Heart right ventricle (tissue), 16 donors: ENCODE measurements around the gene RAX2. TPM values are rescaled to one million over a fixed set of nuclear protein-coding genes. Genes with fewer than 3 reads are reported as not detected.

Experiments used
- ATAC-seq, 8 donors: fragments of 200-7000 bp; cut with Tn5 transposase; one replicate each; pipeline ENCODE4 v1.9.1; 2020; ENCODE audit warnings: mild to moderate bottlenecking in 8 of 8, moderate library complexity in 8 of 8, moderate number of reproducible peaks in 1 of 8
- DNase-seq, 2 donors: peaks; one replicate each; pipeline ENCODE4 v3.0.0-alpha.2; 2020
- H3K27ac ChIP-seq, 10 donors: fragments of 200-600 bp; sonication (generic) in 2 of 10; one replicate each; pipeline versions ENCODE4 v1.5.0 to v1.8.0; 2020 to 2022; ENCODE audit warnings: mild to moderate bottlenecking in 3 of 10
- H3K27me3 ChIP-seq, 7 donors: fragments of 200-600 bp; one replicate each; pipeline ENCODE4 v1.8.0; 2021 to 2022; ENCODE audit warnings: mild to moderate bottlenecking in 2 of 7
- H3K36me3 ChIP-seq, 9 donors: fragments of 200-600 bp; sonication (generic) in 1 of 9; one replicate each; pipeline versions ENCODE4 v1.5.0 to v1.8.0; 2020 to 2022; ENCODE audit warnings: mild to moderate bottlenecking in 2 of 9
- H3K4me1 ChIP-seq, 9 donors: fragments of 200-600 bp; sonication (generic) in 1 of 9; one replicate each; pipeline versions ENCODE4 v1.5.0 to v1.8.0; 2020 to 2022; ENCODE audit warnings: mild to moderate bottlenecking in 4 of 9
- H3K4me3 ChIP-seq, 10 donors: fragments of 200-600 bp; sonication (generic) in 2 of 10; one replicate each; pipeline versions ENCODE4 v1.5.0 to v1.8.0; 2020 to 2022; ENCODE audit warnings: mild to moderate bottlenecking in 7 of 10, moderate library complexity in 2 of 10
- H3K9me3 ChIP-seq, 11 donors: fragments of 200-600 bp in 10 of 11; sonication (generic) in 2 of 11; one replicate each; pipeline versions ENCODE4 v1.5.0 to v1.8.0; 2013 to 2022; ENCODE audit warnings: mild to moderate bottlenecking in 2 of 11, control low read depth in 1 of 11, moderate library complexity in 1 of 11
- WGBS, 2 donors: extraction: QIAGEN DNeasy Blood & Tissue Kit; methylation state at CpG; one replicate each; pipeline ENCODE4 v1.1.7; 2013; ENCODE audit warnings: inconsistent platforms in 1 of 2; 5-methylcytosine and 5-hydroxymethylcytosine counted together
- intact Hi-C, 10 donors: fragments of 100-400 bp; cut with DNase I; formaldehyde crosslinking; loops; one replicate each; pipeline versions ENCODE4 v1.11.1 to v1.14.2; 2022
- polyA plus RNA-seq, 2 donors: library from polyadenylated mRNA; stranded (reverse); fragments of 200-250 nt; gene quantifications; one replicate each; pipeline ENCODE4 v1.2.3, GENCODE V29; 2013
- total RNA-seq, 10 donors: library from RNA; stranded (reverse); fragmentation: NEBNext Ultra II Directional in 3 of 10; extraction: Animal tissue kit (Norgen Biotek cat#: 25700) in 3 of 10; gene quantifications; one replicate each; pipeline versions ENCODE4 v1.2.1 to v1.2.4, GENCODE V29; 2021 to 2023
- TF ChIP-seq, protein P1 (sequence below), 9 donors: fragments of 200-600 bp; sonication (generic) in 2 of 9; IDR thresholded peaks; one replicate each; pipeline versions ENCODE4 v1.5.0 to v1.8.0; 2021 to 2022; ENCODE audit warnings: antibody characterized with exemption in 9 of 9, mild to moderate bottlenecking in 5 of 9, moderate library complexity in 1 of 9
- donor health status: Arrhythmogenic right ventricular cardiomyopathy.
- donor health status: ischemic (EF 13 %, LVEDD 7.1; RV severe dilation, severe dysfunction).
- donor health status: healthy with polysubstance abuse.
- donor health status: DM: no; HTN: yes; CAD: no.
- donor health status: DM: no; HTN: no; CAD: no.
- donor health status: ischemic (EF 25% LVEDD 6.9; RV normal size, moderate dysfunction).
- donor health status: ischemic (EF 25% LVEDD 5.7; RV mildly dilated, moderate dysfunction).
- donor health status: healthy.
- donor health status: DM: yes; HTN: yes; CAD: no.
- donor health status: Ischemic cardiomyopathy.
- donor health status: ischemic (EF 35%, LVEDD 5.7; RV mildly dilated, moderate dysfunction).
- donor health status: nonischemic (EF 11% LVEDD 7.7; RV severe dilation, severe dysfunction).
- donor health status: DM: yes; HTN: yes; CAD: no.
- donor health status: PGD.
- donor health status: ischemic (EF 29% LVEDD 5.4; RV normal size, mild dysfunction).
- donor health status: nonischemic (EF 23%, LVEDD 6.1; RV moderate dilation, normal function).

The RAX2 gene
- total and polyA plus RNA-seq, 12 donors: not detected

DNA sequence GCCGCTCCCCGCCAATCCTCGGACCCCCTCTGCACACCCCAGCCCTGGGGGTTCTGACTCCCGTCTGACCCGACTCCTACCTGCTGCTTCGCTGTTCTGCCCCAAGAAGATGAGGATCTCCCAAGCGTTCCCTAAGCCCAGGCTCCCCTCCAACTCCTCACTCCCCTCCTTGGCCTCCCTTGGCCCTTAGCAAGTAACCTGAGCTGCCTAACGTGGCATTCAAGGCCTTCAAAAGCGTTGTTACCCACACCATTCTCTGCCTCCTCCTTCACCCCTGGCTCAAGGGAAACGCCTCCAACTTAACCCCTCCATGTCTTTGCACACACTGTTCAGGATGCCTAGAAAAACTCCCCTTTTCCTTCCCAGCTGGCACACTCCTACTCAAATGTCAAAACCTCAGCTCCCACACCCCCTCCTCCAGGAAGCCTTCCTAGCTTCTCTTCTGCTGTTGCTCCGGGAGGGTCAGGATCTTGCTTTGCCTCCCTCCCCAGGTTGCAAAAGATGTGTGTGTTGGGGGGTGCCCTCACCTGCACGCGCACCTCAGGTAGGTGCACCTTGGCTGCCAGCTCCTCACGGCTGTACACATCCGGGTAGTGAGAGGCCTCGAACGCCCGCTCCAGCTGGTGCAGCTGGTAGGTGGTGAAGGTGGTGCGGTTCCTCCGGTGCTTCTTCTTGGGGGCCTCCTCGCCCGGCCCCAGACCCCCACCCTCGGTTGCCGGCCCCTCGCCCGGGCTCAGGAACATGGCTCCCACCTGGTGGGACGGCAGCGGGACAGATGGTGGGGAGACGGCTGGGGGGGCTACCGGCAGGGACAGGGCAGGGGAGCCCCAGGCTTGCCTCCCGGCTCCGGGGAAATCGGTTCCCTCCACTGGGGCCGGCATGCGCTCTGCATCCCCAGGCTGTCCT, 775 bp downstream of the RAX2 start:
- no peaks in the 10 kb centered on the region for H3K27me3 ChIP-seq
- TF ChIP-seq, protein P1, sequence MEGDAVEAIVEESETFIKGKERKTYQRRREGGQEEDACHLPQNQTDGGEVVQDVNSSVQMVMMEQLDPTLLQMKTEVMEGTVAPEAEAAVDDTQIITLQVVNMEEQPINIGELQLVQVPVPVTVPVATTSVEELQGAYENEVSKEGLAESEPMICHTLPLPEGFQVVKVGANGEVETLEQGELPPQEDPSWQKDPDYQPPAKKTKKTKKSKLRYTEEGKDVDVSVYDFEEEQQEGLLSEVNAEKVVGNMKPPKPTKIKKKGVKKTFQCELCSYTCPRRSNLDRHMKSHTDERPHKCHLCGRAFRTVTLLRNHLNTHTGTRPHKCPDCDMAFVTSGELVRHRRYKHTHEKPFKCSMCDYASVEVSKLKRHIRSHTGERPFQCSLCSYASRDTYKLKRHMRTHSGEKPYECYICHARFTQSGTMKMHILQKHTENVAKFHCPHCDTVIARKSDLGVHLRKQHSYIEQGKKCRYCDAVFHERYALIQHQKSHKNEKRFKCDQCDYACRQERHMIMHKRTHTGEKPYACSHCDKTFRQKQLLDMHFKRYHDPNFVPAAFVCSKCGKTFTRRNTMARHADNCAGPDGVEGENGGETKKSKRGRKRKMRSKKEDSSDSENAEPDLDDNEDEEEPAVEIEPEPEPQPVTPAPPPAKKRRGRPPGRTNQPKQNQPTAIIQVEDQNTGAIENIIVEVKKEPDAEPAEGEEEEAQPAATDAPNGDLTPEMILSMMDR (IDR thresholded peaks at IDR 0.05): no peak
- H3K9me3 ChIP-seq: no peaks in the 10 kb centered on the region
- no peak for ATAC-seq
- H3K27ac ChIP-seq: no peak overlapping the region
- peaks cover 0 to 41% (median 13%) of the 10 kb centered on the region in 9 donors for H3K36me3 ChIP-seq
- H3K4me3 ChIP-seq: no peak overlapping the region
- intact Hi-C loops: no loop called here
- peaks cover 0 to 2% (median 0%) of the 10 kb centered on the region in 9 donors for H3K4me1 ChIP-seq
- no peak for DNase-seq
- WGBS, 2 donors: 78 to 79% methylated on average over 34 to 35 of the region's 35 CpGs

DNA sequence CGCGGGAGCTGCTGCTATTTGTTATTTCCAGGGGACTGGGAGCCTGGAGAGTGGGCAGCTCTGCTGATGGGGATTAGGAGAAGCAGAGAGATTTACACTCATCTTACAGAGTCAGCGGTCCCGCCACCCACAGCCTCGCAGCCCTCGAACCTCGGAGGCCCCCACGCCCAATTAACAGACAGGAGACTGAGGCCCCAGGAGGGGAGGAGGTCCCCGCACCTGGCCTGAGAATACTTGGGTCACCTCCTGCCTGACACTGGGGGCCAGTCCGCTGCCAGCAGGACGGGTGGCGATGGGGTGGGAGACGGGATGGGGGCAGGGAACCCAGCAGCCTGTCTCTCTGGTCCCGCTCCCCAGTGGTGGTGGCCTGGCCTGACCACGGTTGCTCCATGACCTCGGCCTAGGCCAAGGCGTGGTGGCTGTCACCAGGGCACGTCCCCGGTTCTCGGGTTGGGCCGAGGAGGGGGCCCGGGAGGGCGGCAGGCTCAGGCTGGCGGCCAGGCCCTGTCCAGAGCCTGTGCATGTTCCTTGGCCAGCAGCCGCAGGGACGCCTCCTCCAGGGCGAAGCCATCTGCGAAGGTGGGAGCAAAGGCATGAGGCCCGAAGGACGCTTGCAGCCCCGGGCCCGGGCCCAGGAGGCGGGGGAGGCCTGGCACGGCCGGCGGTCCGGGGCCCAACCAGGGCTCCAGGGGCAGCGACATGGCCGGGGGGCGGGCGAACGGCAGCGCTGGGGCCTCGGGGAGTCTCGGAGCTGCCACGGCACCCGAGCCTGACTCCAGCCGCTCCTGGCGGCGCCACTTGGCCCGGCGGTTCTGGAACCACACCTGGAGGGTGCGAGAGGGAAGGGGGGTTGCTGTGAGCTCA, 1.7 kb downstream of the RAX2 start:
- no peaks in the 10 kb centered on the region for H3K27me3 ChIP-seq
- intact Hi-C loops: no loop called here

DNA sequence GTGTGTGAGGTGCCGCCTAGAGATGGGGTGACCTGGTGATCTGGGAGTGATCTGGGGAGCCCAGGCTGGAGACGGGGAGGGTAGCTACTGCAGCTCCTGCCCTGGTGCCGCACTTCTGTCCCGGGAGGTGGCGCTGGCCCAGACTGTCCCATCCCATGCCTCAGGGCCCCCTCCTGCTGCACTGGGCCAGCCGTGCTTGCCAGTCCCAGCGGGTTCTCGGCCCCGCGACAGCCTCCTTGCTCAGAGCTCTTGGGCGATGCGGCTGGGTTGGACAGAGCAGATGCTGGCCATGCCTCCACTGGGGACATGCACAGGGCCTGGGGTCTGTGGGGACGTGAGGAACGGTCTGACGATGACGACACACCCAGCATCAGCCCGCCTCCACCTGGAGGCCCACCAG, 2.5 kb downstream of the RAX2 start:
- ATAC-seq: no peak
- DNase-seq: no peak
- H3K36me3 ChIP-seq: peaks cover 0 to 56% (median 19%) of the 10 kb centered on the region in 9 donors
- no peaks in the 10 kb centered on the region for H3K9me3 ChIP-seq
- no peaks in the 10 kb centered on the region for H3K27me3 ChIP-seq
- H3K4me1 ChIP-seq: peaks cover 0 to 2% (median 0%) of the 10 kb centered on the region in 9 donors
- intact Hi-C loops: loop anchor here in 4 of 10 donors (10.0 kb wide), 3 partner anchors 55 to 205 kb away; partner anchors contain the start of gene DAPK3 (in 1 of the 4)
- H3K4me3 ChIP-seq: no peak overlapping the region
- WGBS, 2 donors: 85 to 87% methylated on average over 17 of the region's 17 CpGs
- H3K27ac ChIP-seq: no peak overlapping the region
- TF ChIP-seq, protein P1 (IDR thresholded peaks at IDR 0.05): no peak

More for the DNA sequence above, 1.7 kb downstream of the RAX2 start:
- no peak overlapping the region for H3K4me3 ChIP-seq
- no peak overlapping the region for H3K27ac ChIP-seq
- no peak for ATAC-seq
- peaks cover 0 to 2% (median 0%) of the 10 kb centered on the region in 9 donors for H3K4me1 ChIP-seq
- DNase-seq: no peak
- no peaks in the 10 kb centered on the region for H3K9me3 ChIP-seq
- TF ChIP-seq, protein P1 (IDR thresholded peaks at IDR 0.05): no peak
- 78 to 80% methylated on average over 47 to 53 of the region's 53 CpGs for WGBS, 2 donors
- peaks cover 0 to 50% (median 15%) of the 10 kb centered on the region in 9 donors for H3K36me3 ChIP-seq

DNA sequence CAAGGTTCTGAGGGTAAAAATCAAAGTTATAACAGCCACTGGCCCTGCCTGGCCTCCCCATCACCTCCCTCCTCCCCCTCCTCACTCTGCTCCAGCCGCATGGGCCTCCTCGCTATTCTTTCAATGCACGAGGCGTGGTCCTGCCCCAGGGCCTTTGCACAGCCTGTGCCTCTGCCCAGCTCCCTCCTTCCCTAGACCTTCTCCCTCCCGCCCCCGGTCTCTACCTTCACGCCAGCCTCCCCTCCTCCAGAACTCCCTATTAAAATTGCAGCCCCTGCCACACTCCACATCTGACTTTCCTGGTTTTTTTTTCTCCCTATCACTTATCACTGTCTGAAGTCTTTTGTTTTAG, 3.3 kb downstream of the RAX2 start:
- Histone ChIP-seq H3K9me3 (no peaks in the 10 kb centered on the region), H3K36me3 (peaks cover 0 to 56% (median 19%) of the 10 kb centered on the region in 9 donors), H3K27ac (no peak overlapping the region), H3K27me3 (no peaks in the 10 kb centered on the region), H3K4me1 (peaks cover 0 to 8% (median 0%) of the 10 kb centered on the region in 9 donors), H3K4me3 (no peak overlapping the region)
- no peak for ATAC-seq
- DNase-seq: no peak
- intact Hi-C loops: loop anchor here in 4 of 10 donors (10.0 kb wide), 3 partner anchors 56 to 206 kb away; partner anchors contain the start of gene DAPK3 (in 1 of the 4)
- TF ChIP-seq, protein P1 (IDR thresholded peaks at IDR 0.05): no peak
- 95 to 99% methylated on average over 7 of the region's 7 CpGs for WGBS, 2 donors
